ENCODE results near the gene FGF4.

Gene FGF4

DNA sequence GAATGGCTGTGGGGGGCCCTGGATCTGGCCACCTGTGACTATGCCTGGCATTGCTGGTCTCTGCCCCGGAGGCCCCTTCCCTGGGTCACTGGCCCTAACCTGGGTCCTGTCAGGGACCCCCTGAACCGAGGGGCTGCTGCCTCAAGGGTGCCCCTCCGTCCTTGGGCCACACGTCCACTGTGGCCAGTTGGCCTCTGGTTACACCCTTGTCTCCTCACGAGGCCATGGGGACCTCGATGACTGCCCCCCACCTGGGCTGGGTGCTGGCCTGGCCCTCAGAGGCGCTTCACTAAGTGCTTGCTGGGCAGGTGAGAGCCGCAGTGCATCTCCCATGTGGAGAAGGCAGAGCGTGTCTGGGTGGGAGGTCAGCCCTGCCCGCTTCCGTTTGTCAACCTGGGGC is 44.0 kb downstream of the FGF4 start:
- Histone ChIP-seq H3K9ac (ENCODE audit: low read depth, low read length) (no peak overlapping the region), H3K9me3 (ENCODE audit: control insufficient read depth, insufficient read depth, low read length) (no peaks in the 10 kb centered on the region), H3K4me3 (ENCODE audit: low read depth, low read length) (no peak overlapping the region), H3K27me3 (ENCODE audit: control insufficient read depth, insufficient read depth, low read length) (no peaks in the 10 kb centered on the region), H3K36me3 (ENCODE audit: control insufficient read depth, insufficient read depth, low read length) (no peaks in the 10 kb centered on the region), H3K4me1 (ENCODE audit: control insufficient read depth, insufficient read depth, low read length) (no peaks in the 10 kb centered on the region)

DNA sequence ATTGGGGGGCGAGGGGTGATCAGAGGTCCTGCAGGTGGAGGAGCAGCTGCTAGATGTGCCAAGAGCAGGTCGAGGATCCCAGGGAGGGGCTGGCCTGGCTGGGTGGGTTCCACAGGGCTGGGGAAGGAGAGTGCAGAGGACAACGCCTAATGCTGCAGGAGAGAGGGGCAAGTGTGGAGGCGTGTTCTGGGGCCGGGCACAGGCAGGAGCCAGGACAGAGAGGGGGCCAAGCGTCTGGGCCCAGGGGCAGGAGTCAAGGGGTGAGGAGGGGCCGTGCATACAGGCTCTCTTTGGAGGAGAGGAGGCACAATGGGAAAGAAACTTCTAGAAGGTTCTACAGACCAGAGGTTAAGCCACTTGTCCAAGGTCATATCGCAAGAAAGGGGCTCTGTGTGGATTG is 44.6 kb downstream of the FGF4 start:
- Histone ChIP-seq H3K4me3 (ENCODE audit: low read depth, low read length) (no peak overlapping the region), H3K4me1 (ENCODE audit: control insufficient read depth, insufficient read depth, low read length) (no peaks in the 10 kb centered on the region), H3K27me3 (ENCODE audit: control insufficient read depth, insufficient read depth, low read length) (no peaks in the 10 kb centered on the region), H3K9me3 (ENCODE audit: control insufficient read depth, insufficient read depth, low read length) (no peaks in the 10 kb centered on the region), H3K9ac (ENCODE audit: low read depth, low read length) (no peak overlapping the region), H3K36me3 (ENCODE audit: control insufficient read depth, insufficient read depth, low read length) (no peaks in the 10 kb centered on the region)

DNA sequence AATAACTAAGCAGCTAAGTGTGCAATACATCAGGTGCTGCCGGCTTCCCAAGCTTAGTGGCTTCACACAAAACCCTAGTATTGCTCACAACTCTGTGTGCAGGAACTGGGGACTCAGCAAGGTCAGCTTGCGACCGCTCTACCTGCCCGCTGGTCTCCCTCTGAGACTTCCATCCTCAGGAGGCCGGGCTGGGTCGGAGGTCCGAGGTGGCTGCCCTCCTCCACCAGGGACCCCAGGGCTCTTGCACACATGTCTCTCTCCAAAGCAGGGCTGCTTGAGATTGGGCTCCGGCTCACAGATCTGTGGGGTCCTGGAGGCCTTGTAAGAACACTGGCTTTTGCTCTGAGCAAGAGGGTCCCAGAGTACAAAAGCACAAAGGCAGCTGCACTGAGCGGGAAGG is 45.9 kb downstream of the FGF4 start:
- Histone ChIP-seq H3K9ac (ENCODE audit: low read depth, low read length) (no peak overlapping the region), H3K9me3 (ENCODE audit: control insufficient read depth, insufficient read depth, low read length) (no peaks in the 10 kb centered on the region), H3K36me3 (ENCODE audit: control insufficient read depth, insufficient read depth, low read length) (no peaks in the 10 kb centered on the region), H3K4me3 (ENCODE audit: low read depth, low read length) (no peak overlapping the region), H3K27me3 (ENCODE audit: control insufficient read depth, insufficient read depth, low read length) (no peaks in the 10 kb centered on the region), H3K4me1 (ENCODE audit: control insufficient read depth, insufficient read depth, low read length) (no peaks in the 10 kb centered on the region)

DNA sequence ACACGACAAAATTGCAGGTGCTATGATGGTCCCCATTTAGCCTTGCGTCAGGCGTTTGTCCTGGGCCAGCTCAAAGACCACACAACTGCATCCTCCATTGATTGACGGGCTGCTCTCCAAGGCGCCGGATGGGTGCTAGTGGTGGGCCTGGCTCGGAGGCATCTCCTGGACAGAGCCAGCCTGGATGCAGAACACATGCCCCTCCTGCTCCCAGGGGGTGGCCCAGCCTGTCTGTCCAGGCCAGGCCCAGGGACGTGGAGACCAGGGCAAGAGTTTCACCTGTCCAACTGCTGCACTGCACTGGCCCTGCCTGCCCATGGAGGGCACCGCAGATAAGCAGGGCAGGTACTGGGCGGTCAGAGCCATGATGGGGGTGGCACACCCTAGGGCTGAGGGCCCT is 47.9 kb downstream of the FGF4 start:
- Histone ChIP-seq H3K4me1 (ENCODE audit: control insufficient read depth, insufficient read depth, low read length) (no peaks in the 10 kb centered on the region), H3K27me3 (ENCODE audit: control insufficient read depth, insufficient read depth, low read length) (no peaks in the 10 kb centered on the region), H3K36me3 (ENCODE audit: control insufficient read depth, insufficient read depth, low read length) (no peaks in the 10 kb centered on the region), H3K9ac (ENCODE audit: low read depth, low read length) (no peak overlapping the region), H3K9me3 (ENCODE audit: control insufficient read depth, insufficient read depth, low read length) (no peaks in the 10 kb centered on the region), H3K4me3 (ENCODE audit: low read depth, low read length) (no peak overlapping the region)

DNA sequence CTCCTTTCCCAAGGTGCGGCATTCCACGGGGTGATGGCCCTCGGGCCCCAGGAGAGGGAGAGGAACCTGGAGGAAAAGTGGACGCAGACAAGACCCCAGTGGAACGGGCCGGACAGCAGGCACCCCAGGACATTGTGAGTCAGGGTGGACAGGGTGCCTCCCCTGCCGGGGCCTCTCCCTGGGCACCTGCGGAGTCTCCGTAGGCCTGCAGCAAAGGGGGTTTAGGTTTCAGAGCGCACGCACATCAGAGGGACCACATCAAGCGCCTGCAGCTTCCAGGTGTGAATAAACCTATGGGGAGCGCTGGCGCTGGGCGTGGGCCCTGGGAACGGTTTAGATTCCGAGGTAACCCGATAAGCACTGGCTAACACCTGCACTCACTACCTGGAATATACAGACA is 48.7 kb downstream of the FGF4 start:
- Histone ChIP-seq H3K4me1 (ENCODE audit: control insufficient read depth, insufficient read depth, low read length) (no peaks in the 10 kb centered on the region), H3K27me3 (ENCODE audit: control insufficient read depth, insufficient read depth, low read length) (no peaks in the 10 kb centered on the region), H3K9me3 (ENCODE audit: control insufficient read depth, insufficient read depth, low read length) (no peaks in the 10 kb centered on the region), H3K4me3 (ENCODE audit: low read depth, low read length) (no peak overlapping the region), H3K36me3 (ENCODE audit: control insufficient read depth, insufficient read depth, low read length) (no peaks in the 10 kb centered on the region), H3K9ac (ENCODE audit: low read depth, low read length) (peak overlapping the region; percentile 12)

DNA sequence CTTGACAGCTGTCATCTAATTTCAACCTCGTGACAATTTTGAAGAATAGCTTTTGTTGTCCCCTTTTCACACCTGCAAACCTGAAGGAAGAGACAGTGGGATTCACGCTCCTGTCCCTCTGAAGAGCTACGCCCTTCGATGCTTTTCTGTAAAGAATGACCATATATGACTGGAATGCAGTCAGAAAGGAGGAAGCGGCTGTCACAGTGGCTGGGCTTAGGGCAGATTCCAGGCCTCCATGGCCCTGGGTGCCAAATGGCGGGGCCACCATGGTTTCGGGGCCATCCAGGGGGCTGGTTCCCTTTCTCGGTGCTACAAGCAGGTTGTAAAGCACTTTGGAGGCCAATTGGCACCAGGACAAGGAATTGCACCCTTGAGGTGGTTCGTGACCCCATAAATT is 49.1 kb downstream of the FGF4 start:
- no peaks in the 10 kb centered on the region for H3K9me3 ChIP-seq (ENCODE audit: control insufficient read depth, insufficient read depth, low read length)
- no peaks in the 10 kb centered on the region for H3K4me1 ChIP-seq (ENCODE audit: control insufficient read depth, insufficient read depth, low read length)
- H3K36me3 ChIP-seq (ENCODE audit: control insufficient read depth, insufficient read depth, low read length): no peaks in the 10 kb centered on the region
- no peaks in the 10 kb centered on the region for H3K27me3 ChIP-seq (ENCODE audit: control insufficient read depth, insufficient read depth, low read length)
- H3K4me3 ChIP-seq (ENCODE audit: low read depth, low read length): no peak overlapping the region
- H3K9ac ChIP-seq (ENCODE audit: low read depth, low read length): peak overlapping the region; percentile 12

DNA sequence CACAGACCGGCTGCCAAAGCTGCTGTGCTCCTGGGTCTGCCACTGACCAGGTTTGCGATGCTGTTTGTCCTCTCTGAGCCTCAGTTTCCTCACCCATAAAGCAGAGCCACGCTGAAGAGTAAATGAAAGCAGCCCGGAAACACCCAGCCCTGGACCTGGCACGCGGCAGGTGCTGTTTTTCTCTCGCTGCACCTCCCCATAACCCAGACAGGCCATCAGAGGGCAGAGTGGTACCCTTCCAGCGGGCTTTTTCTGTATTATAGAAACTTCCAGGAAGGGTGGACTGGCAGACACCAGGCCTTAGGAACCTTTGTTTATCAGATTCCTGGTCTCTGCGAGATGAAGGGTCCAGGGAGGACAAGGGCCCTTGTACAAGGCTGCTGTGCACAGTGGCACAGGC is 53.4 kb downstream of the FGF4 start:
- H3K27me3 ChIP-seq (ENCODE audit: control insufficient read depth, insufficient read depth, low read length): peaks cover 11% of the 10 kb centered on the region
- H3K36me3 ChIP-seq (ENCODE audit: control insufficient read depth, insufficient read depth, low read length): no peaks in the 10 kb centered on the region
- H3K4me1 ChIP-seq (ENCODE audit: control insufficient read depth, insufficient read depth, low read length): no peaks in the 10 kb centered on the region
- no peak overlapping the region for H3K9ac ChIP-seq (ENCODE audit: low read depth, low read length)
- H3K9me3 ChIP-seq (ENCODE audit: control insufficient read depth, insufficient read depth, low read length): no peaks in the 10 kb centered on the region
- H3K4me3 ChIP-seq (ENCODE audit: low read depth, low read length): no peak overlapping the region

DNA sequence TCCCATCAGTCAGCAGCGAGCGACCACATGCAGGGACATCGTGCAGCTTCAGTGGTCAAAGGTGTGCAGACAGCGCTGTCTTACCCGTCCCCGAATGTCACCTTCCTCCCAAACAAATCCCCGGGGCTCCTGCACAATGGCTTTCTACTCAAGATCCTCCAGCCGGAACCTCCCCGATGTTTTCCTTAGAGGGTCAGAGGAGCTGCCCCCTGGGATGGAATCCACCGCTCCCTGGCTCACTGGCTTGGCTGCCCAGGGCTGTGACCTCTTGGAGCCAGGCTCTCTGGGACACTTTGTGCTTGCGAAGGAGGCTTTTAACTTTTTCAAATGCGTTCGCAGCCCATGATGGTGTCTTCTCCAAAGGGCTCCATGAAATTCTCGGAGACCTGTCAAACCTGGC is 54.0 kb downstream of the FGF4 start:
- H3K4me1 ChIP-seq (ENCODE audit: control insufficient read depth, insufficient read depth, low read length): no peaks in the 10 kb centered on the region
- H3K9ac ChIP-seq (ENCODE audit: low read depth, low read length): no peak overlapping the region
- no peaks in the 10 kb centered on the region for H3K36me3 ChIP-seq (ENCODE audit: control insufficient read depth, insufficient read depth, low read length)
- H3K4me3 ChIP-seq (ENCODE audit: low read depth, low read length): no peak overlapping the region
- peaks cover 11% of the 10 kb centered on the region for H3K27me3 ChIP-seq (ENCODE audit: control insufficient read depth, insufficient read depth, low read length)
- H3K9me3 ChIP-seq (ENCODE audit: control insufficient read depth, insufficient read depth, low read length): no peaks in the 10 kb centered on the region

Data from iPS-15b (cell line).